GM23338 (cell line): ENCODE data around the gene VAMP8. TPM values are rescaled to one million over a fixed set of nuclear protein-coding genes. Genes with fewer than 3 reads are reported as not detected.
A peak's percentile ranks its signal among the peaks of the same experiment; 100 is the strongest.

Experiments used
- ATAC-seq: fragments of 200-7000 bp; cut with Tn5 transposase; 3 replicates; pipeline ENCODE4 v1.9.1; 2020
- DNase-seq: peaks from one replicate; pipeline ENCODE4 v3.0.0-alpha.2; 2015; ENCODE audit warnings: low spot score
- H2AFZ ChIP-seq: fragments of 200-600 bp; sonication (generic); 2 replicates; pipeline ENCODE4 v1.8.0; 2016; ENCODE audit warnings: antibody characterized with exemption, mild to moderate bottlenecking, moderate library complexity
- H3F3A ChIP-seq: fragments of 200-600 bp; sonication (generic); replicated peaks from 2 replicates; pipeline ENCODE4 v1.8.0; 2017; ENCODE audit warnings: antibody characterized with exemption, mixed run types, low read depth
- H3K27ac ChIP-seq: fragments of 200-600 bp; sonication (generic); 2 replicates; pipeline ENCODE4 v1.6.1; 2016; ENCODE audit warnings: low read depth
- H3K27me3 ChIP-seq: fragments of 200-600 bp; sonication (generic); 2 replicates; pipeline ENCODE4 v1.8.0; 2016; ENCODE audit warnings: mild to moderate bottlenecking, mixed run types, moderate library complexity; ENCODE audit not compliant: insufficient read depth
- H3K36me3 ChIP-seq: fragments of 200-600 bp; sonication (generic); 2 replicates; pipeline ENCODE4 v1.8.0; 2016; ENCODE audit warnings: mild to moderate bottlenecking; ENCODE audit not compliant: insufficient read depth
- H3K4me1 ChIP-seq: fragments of 200-600 bp; sonication (generic); 2 replicates; pipeline ENCODE4 v1.8.0; 2016; ENCODE audit warnings: mild to moderate bottlenecking, moderate library complexity; ENCODE audit not compliant: insufficient read depth
- H3K4me2 ChIP-seq: fragments of 200-600 bp; sonication (generic); 2 replicates; pipeline ENCODE4 v1.7.1; 2017; ENCODE audit warnings: mixed run types
- H3K4me3 ChIP-seq: fragments of 200-600 bp; sonication (generic); 2 replicates; pipeline ENCODE4 v1.6.1; 2016; ENCODE audit warnings: mixed run types
- H3K79me2 ChIP-seq: fragments of 200-600 bp; sonication (generic); replicated peaks from 2 replicates; pipeline ENCODE4 v1.8.0; 2017; ENCODE audit warnings: mild to moderate bottlenecking; ENCODE audit not compliant: insufficient read depth
- H3K9me2 ChIP-seq: fragments of 200-600 bp; sonication (generic); 2 replicates; pipeline ENCODE4 v1.8.0; 2017; ENCODE audit not compliant: insufficient read depth
- H4K20me1 ChIP-seq: fragments of 200-600 bp; sonication (generic); replicated peaks from 2 replicates; pipeline ENCODE4 v1.8.0; 2017; ENCODE audit warnings: mild to moderate bottlenecking; ENCODE audit not compliant: insufficient read depth
- H3K27ac Mint-ChIP-seq: 2 replicates; pipeline ENCODE4 v1.8.0; 2020; ENCODE audit warnings: inconsistent platforms, mild to moderate bottlenecking, moderate library complexity, mixed read lengths
- H3K27me3 Mint-ChIP-seq: 3 replicates; pipeline ENCODE4 v1.8.0; 2022; ENCODE audit warnings: low read depth, mild to moderate bottlenecking, moderate library complexity, mixed read lengths, inconsistent platforms; ENCODE audit not compliant: insufficient read depth, poor library complexity
- H3K36me3 Mint-ChIP-seq: 3 replicates; pipeline ENCODE4 v1.8.0; 2021; ENCODE audit warnings: low read depth, mild to moderate bottlenecking, inconsistent platforms, moderate library complexity, mixed read lengths
- H3K4me1 Mint-ChIP-seq: 3 replicates; pipeline ENCODE4 v1.8.0; 2020; ENCODE audit warnings: mild to moderate bottlenecking, inconsistent platforms, mixed read lengths
- H3K4me3 Mint-ChIP-seq: 3 replicates; pipeline ENCODE4 v1.8.0; 2021; ENCODE audit warnings: moderate library complexity, mild to moderate bottlenecking, inconsistent platforms, mixed read lengths
- H3K9me3 Mint-ChIP-seq: 3 replicates; pipeline ENCODE4 v1.8.0; 2020; ENCODE audit warnings: moderate library complexity, mild to moderate bottlenecking, inconsistent platforms, mixed read lengths
- CREB1 ChIP-seq: fragments of 250-450 bp; sonication (Bioruptor Pico); IDR thresholded peaks from 2 replicates; pipeline ENCODE4 v1.5.0; 2020; ENCODE audit warnings: low read depth, mild to moderate bottlenecking, moderate library complexity
- EZH2 ChIP-seq: fragments of 200-600 bp; sonication (generic); IDR thresholded peaks from one replicate; pipeline ENCODE4 v1.8.0; 2017; ENCODE audit warnings: antibody characterized with exemption, mild to moderate bottlenecking, low read depth; ENCODE audit not compliant: unreplicated experiment
- EZH2phosphoT487 ChIP-seq: fragments of 200-600 bp; sonication (generic); IDR thresholded peaks from one replicate; pipeline ENCODE4 v1.8.1; 2018; ENCODE audit warnings: antibody characterized with exemption; ENCODE audit not compliant: unreplicated experiment
- JUNB ChIP-seq: IDR thresholded peaks from one replicate; pipeline ENCODE4 v1.6.1; 2016; ENCODE audit warnings: antibody characterized with exemption; ENCODE audit not compliant: unreplicated experiment
- NANOG ChIP-seq: IDR thresholded peaks from 2 replicates; pipeline ENCODE4 v1.6.1; 2016; ENCODE audit warnings: antibody characterized with exemption, borderline replicate concordance
- POLR2AphosphoS5 ChIP-seq: IDR thresholded peaks from 2 replicates; pipeline ENCODE4 v1.6.1; 2016; ENCODE audit warnings: antibody characterized with exemption, low read depth
- STAT1 ChIP-seq: IDR thresholded peaks from one replicate; pipeline ENCODE4 v1.6.1; 2016; ENCODE audit warnings: antibody characterized with exemption; ENCODE audit not compliant: unreplicated experiment
- ZNF114 ChIP-seq: fragments of 250-450 bp; sonication (Bioruptor Pico); IDR thresholded peaks from 2 replicates; pipeline ENCODE4 v1.5.0; 2020; ENCODE audit warnings: mild to moderate bottlenecking, moderate library complexity
- ZNF331 ChIP-seq: fragments of 250-450 bp; sonication (Bioruptor Pico); IDR thresholded peaks from 2 replicates; pipeline ENCODE4 v1.5.0; 2020; ENCODE audit warnings: low read depth, mild to moderate bottlenecking, moderate library complexity
- polyA plus RNA-seq: library from polyadenylated mRNA; unstranded; fragments of >200 nt; fragmentation: Nextera tagmentation; extraction: Ambion mirVana; gene quantifications from 2 replicates; pipeline ENCODE4 v1.2.1, GENCODE V29; 2016
- total RNA-seq: library from RNA; depleted of rRNA; stranded (reverse); fragments of >200 nt; shearing (Covaris generic); gene quantifications from 2 replicates; pipeline ENCODE4 v1.2.3, GENCODE V29; 2014
- TF ChIP-seq, protein P1 (sequence below): IDR thresholded peaks from 2 replicates; pipeline ENCODE4 v1.6.1; 2016; ENCODE audit warnings: antibody characterized with exemption
- TF ChIP-seq, protein P2 (sequence below): IDR thresholded peaks from one replicate; pipeline ENCODE4 v1.6.1; 2018; ENCODE audit warnings: antibody characterized with exemption; ENCODE audit not compliant: unreplicated experiment
- TF ChIP-seq, protein P3 (sequence below): fragments of 250-450 bp; sonication (Bioruptor Pico); IDR thresholded peaks from 2 replicates; pipeline ENCODE4 v1.5.0; 2020; ENCODE audit warnings: mild to moderate bottlenecking, moderate library complexity
- TF ChIP-seq, protein P4 (sequence below), 2 experiments: fragments of 200-600 bp in 1 of 2; sonication (generic) in 1 of 2; conservative IDR thresholded peaks; 2 replicates each; pipeline versions ENCODE4 v1.5.1 to v1.6.1; 2016 to 2017; ENCODE audit warnings: antibody characterized with exemption in 2 of 2, low read depth in 2 of 2, mild to moderate bottlenecking in 2 of 2, moderate library complexity in 1 of 2

VAMP8 gene
- total and polyA plus RNA-seq, 2 experiments from 2014 or later, result 16.3 to 71.7 TPM

DNA sequence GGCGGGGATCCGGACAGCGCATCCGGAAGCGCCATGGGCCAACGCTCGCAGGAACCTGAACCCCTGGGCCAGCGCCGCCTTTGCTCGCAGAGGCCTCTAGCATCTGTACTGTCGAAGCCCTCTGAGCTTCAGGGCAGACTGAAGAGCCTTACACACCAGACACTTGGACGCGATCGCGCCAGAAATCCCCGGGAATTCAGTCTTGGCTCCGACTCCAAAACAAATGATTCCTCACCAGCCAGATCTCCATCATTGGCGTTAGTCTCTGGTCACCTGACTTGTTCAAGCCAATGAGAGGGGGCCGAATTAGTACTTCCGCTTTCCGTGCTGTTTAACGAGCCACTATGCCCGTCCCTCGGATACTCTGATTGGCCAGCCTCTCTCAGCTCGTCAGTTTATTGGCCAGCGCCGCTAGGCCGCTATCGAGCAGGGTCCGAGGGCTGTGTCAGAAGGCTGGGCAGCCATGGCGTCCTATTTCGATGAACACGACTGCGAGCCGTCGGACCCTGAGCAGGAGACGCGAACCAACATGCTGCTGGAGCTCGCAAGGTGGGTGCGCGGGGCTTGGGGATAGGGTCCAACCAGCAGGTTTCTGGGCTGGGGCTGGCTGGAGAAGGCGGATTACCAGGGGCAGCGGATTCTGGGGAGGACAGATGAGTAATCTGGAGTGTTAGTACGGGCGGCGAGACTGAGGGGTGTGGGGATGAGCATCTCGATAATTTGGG is 18.1 kb downstream of the VAMP8 start, which contains the start of gene RNF181:
RNF181 (plus strand) TSS at position 445 of the 725 bp plus-strand sequence; CDS start at position 464, 19 bp downstream.
- TF ChIP-seq STAT1, result no peak
- TF ChIP-seq CREB1 (CRISPR knock-in tag), result peak; percentile 43; the same call in 1 of the 2 replicates
- TF ChIP-seq, protein P1, sequence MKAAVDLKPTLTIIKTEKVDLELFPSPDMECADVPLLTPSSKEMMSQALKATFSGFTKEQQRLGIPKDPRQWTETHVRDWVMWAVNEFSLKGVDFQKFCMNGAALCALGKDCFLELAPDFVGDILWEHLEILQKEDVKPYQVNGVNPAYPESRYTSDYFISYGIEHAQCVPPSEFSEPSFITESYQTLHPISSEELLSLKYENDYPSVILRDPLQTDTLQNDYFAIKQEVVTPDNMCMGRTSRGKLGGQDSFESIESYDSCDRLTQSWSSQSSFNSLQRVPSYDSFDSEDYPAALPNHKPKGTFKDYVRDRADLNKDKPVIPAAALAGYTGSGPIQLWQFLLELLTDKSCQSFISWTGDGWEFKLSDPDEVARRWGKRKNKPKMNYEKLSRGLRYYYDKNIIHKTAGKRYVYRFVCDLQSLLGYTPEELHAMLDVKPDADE, result peak; percentile 29; the same call in 1 of the 2 replicates
- TF ChIP-seq EZH2, result no peak
- TF ChIP-seq EZH2phosphoT487, result no peak
- no peak for TF ChIP-seq JUNB
- TF ChIP-seq, protein P2, sequence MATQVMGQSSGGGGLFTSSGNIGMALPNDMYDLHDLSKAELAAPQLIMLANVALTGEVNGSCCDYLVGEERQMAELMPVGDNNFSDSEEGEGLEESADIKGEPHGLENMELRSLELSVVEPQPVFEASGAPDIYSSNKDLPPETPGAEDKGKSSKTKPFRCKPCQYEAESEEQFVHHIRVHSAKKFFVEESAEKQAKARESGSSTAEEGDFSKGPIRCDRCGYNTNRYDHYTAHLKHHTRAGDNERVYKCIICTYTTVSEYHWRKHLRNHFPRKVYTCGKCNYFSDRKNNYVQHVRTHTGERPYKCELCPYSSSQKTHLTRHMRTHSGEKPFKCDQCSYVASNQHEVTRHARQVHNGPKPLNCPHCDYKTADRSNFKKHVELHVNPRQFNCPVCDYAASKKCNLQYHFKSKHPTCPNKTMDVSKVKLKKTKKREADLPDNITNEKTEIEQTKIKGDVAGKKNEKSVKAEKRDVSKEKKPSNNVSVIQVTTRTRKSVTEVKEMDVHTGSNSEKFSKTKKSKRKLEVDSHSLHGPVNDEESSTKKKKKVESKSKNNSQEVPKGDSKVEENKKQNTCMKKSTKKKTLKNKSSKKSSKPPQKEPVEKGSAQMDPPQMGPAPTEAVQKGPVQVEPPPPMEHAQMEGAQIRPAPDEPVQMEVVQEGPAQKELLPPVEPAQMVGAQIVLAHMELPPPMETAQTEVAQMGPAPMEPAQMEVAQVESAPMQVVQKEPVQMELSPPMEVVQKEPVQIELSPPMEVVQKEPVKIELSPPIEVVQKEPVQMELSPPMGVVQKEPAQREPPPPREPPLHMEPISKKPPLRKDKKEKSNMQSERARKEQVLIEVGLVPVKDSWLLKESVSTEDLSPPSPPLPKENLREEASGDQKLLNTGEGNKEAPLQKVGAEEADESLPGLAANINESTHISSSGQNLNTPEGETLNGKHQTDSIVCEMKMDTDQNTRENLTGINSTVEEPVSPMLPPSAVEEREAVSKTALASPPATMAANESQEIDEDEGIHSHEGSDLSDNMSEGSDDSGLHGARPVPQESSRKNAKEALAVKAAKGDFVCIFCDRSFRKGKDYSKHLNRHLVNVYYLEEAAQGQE, result no peak
- peak; percentile 96 for TF ChIP-seq POLR2AphosphoS5
- TF ChIP-seq, protein P3, sequence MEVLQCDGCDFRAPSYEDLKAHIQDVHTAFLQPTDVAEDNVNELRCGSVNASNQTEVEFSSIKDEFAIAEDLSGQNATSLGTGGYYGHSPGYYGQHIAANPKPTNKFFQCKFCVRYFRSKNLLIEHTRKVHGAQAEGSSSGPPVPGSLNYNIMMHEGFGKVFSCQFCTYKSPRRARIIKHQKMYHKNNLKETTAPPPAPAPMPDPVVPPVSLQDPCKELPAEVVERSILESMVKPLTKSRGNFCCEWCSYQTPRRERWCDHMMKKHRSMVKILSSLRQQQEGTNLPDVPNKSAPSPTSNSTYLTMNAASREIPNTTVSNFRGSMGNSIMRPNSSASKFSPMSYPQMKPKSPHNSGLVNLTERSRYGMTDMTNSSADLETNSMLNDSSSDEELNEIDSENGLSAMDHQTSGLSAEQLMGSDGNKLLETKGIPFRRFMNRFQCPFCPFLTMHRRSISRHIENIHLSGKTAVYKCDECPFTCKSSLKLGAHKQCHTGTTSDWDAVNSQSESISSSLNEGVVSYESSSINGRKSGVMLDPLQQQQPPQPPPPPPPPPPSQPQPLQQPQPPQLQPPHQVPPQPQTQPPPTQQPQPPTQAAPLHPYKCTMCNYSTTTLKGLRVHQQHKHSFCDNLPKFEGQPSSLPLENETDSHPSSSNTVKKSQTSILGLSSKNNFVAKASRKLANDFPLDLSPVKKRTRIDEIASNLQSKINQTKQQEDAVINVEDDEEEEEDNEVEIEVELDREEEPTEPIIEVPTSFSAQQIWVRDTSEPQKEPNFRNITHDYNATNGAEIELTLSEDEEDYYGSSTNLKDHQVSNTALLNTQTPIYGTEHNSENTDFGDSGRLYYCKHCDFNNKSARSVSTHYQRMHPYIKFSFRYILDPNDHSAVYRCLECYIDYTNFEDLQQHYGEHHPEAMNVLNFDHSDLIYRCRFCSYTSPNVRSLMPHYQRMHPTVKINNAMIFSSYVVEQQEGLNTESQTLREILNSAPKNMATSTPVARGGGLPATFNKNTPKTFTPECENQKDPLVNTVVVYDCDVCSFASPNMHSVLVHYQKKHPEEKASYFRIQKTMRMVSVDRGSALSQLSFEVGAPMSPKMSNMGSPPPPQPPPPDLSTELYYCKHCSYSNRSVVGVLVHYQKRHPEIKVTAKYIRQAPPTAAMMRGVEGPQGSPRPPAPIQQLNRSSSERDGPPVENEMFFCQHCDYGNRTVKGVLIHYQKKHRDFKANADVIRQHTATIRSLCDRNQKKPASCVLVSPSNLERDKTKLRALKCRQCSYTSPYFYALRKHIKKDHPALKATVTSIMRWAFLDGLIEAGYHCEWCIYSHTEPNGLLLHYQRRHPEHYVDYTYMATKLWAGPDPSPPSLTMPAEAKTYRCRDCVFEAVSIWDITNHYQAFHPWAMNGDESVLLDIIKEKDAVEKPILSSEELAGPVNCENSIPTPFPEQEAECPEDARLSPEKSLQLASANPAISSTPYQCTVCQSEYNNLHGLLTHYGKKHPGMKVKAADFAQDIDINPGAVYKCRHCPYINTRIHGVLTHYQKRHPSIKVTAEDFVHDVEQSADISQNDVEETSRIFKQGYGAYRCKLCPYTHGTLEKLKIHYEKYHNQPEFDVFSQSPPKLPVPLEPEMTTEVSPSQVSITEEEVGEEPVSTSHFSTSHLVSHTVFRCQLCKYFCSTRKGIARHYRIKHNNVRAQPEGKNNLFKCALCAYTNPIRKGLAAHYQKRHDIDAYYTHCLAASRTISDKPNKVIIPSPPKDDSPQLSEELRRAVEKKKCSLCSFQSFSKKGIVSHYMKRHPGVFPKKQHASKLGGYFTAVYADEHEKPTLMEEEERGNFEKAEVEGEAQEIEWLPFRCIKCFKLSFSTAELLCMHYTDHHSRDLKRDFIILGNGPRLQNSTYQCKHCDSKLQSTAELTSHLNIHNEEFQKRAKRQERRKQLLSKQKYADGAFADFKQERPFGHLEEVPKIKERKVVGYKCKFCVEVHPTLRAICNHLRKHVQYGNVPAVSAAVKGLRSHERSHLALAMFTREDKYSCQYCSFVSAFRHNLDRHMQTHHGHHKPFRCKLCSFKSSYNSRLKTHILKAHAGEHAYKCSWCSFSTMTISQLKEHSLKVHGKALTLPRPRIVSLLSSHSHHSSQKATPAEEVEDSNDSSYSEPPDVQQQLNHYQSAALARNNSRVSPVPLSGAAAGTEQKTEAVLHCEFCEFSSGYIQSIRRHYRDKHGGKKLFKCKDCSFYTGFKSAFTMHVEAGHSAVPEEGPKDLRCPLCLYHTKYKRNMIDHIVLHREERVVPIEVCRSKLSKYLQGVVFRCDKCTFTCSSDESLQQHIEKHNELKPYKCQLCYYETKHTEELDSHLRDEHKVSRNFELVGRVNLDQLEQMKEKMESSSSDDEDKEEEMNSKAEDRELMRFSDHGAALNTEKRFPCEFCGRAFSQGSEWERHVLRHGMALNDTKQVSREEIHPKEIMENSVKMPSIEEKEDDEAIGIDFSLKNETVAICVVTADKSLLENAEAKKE (CRISPR knock-in tag), result no peak
- TF ChIP-seq, protein P4, sequence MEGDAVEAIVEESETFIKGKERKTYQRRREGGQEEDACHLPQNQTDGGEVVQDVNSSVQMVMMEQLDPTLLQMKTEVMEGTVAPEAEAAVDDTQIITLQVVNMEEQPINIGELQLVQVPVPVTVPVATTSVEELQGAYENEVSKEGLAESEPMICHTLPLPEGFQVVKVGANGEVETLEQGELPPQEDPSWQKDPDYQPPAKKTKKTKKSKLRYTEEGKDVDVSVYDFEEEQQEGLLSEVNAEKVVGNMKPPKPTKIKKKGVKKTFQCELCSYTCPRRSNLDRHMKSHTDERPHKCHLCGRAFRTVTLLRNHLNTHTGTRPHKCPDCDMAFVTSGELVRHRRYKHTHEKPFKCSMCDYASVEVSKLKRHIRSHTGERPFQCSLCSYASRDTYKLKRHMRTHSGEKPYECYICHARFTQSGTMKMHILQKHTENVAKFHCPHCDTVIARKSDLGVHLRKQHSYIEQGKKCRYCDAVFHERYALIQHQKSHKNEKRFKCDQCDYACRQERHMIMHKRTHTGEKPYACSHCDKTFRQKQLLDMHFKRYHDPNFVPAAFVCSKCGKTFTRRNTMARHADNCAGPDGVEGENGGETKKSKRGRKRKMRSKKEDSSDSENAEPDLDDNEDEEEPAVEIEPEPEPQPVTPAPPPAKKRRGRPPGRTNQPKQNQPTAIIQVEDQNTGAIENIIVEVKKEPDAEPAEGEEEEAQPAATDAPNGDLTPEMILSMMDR (conservative IDR thresholded peaks at IDR 0.05; ENCODE audit: low read depth in 2 of 2), result no peak
- TF ChIP-seq ZNF114 (CRISPR knock-in tag), result no peak
- no peak for TF ChIP-seq NANOG
- no peak for TF ChIP-seq ZNF331
- H3F3A ChIP-seq, result no peaks in the 10 kb centered on the region
- H4K20me1 ChIP-seq, result 0 out of 2 replicates have a peak, but pooled peaks cover 5% of the 10 kb centered on the region
- H3K36me3 ChIP-seq, result no peaks in the 10 kb centered on the region; the same call in 1 of the 2 replicates
- H3K4me3 ChIP-seq, result peak within 1 kb of the TSS; percentile 74
- Mint-ChIP-seq H3K4me1 (peaks cover 8% of the 10 kb centered on the region; the same call in 2 of the 3 replicates), H3K27ac (peak within 1 kb of the TSS; percentile 96), H3K4me3 (peak within 1 kb of the TSS; percentile 92), H3K36me3 (peaks cover 7% of the 10 kb centered on the region; the same call in 1 of the 3 replicates), H3K9me3 (no peaks in the 10 kb centered on the region), H3K27me3 (peaks cover 17% of the 10 kb centered on the region)
- peaks cover 6% of the 10 kb centered on the region for H3K4me1 ChIP-seq
- peak; percentile 99 for DNase-seq
- H3K27ac ChIP-seq, result peak within 1 kb of the TSS; percentile 75; the same call in 1 of the 2 replicates
- peak; percentile 98 for ATAC-seq
- no peaks in the 10 kb centered on the region for H3K27me3 ChIP-seq
- H3K79me2 ChIP-seq, result peaks cover 14% of the 10 kb centered on the region
- H3K4me2 ChIP-seq, result peak within 1 kb of the TSS; percentile 86
- H2AFZ ChIP-seq, result peak within 1 kb of the TSS; percentile 11; the same call in 1 of the 2 replicates
- no peaks in the 10 kb centered on the region for H3K9me2 ChIP-seq
